ENCODE results near the gene PYGO1.
"Not testable (repeated sequence)": the region's sequence is repeated elsewhere in the genome, so short reads cannot be mapped to it uniquely, and the experiment has no call there.

The PYGO1 gene, protein sequence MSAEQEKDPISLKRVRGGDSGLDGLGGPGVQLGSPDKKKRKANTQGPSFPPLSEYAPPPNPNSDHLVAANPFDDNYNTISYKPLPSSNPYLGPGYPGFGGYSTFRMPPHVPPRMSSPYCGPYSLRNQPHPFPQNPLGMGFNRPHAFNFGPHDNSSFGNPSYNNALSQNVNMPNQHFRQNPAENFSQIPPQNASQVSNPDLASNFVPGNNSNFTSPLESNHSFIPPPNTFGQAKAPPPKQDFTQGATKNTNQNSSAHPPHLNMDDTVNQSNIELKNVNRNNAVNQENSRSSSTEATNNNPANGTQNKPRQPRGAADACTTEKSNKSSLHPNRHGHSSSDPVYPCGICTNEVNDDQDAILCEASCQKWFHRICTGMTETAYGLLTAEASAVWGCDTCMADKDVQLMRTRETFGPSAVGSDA
- total RNA-seq, result 0 to 0.14 reads per million in 2 donors

DNA sequence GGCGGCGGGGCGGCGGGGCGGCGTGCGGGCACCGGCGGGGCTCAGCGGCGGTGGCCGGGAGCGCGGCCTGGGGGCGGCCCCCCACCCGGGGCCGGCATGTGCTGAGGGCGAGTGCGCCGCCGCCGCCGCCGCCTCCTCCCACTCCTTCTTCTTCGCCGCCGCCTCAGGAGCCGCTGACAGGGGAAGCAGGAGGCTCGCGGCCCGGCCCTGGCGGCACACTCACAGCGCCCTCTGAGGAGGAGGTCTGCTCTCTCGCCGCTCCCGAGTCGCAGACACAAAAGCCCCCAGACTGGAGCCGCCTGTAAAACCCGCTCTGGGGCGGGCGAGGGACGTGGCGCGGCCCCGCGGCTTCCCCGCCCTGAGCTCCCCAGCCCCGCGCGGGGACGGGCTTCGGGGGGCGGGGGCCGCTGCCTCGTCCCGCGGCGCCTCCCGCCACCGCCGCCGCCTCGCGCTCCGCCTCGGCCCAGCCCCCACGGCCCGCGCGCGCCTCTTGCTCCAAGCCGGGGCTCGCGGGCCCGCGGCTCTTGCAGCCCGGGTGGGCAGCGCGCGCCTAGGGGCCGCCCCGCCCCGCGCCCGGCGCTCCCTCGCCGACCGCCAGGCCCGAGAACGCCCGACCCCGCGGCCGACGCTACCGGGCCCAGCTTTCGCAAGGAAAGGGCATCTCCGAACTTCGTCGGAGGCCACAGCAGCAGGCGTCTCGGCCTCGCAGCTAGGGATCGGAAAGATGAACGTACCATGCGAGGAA lies at the start of gene PYGO1:
Gene PYGO1, minus strand, starts transcription at position 276 of the 745 bp plus-strand sequence. CDS start 462 bp downstream, outside the sequence.
- DNase-seq, result no peak

DNA sequence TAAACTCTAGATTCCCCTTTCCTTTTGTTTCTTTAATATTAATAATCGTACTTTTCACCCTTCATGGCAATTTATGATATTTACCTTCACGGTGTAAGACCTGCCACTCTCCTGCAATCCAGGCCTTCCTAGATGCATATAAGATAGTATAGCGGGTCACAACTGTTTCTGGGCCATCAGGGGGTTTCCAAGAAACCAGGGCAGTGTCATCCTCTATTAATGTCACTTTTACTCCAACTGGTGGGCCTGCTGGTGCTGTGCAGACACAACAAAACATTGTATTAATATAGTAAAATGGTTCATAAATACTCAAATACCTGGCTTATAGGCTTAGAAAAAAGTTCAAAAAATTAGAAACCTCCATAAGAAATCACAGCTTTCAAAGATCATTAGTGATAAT lies 48.9 kb upstream of the PYGO1 start:
- no peak for DNase-seq

DNA sequence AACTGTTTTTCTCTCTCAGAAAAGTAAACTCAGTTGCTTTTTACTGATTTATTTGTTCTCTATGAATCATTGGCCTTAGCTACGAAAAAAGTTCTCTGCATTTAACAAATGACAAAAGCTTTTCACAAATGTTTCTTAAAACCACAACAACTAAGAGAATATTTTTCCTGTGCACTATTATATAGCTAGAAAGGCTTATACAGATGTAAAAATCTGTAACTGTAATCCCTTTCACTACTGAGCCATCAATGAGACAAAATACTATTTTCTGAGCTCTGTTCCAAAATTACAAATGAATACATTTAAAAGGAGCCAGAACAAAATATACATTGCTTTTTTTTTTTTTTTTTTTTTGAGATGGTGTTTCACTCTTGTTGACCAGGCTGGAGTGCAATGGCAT lies 45.6 kb upstream of the PYGO1 start:
- DNase-seq, result no peak

DNA sequence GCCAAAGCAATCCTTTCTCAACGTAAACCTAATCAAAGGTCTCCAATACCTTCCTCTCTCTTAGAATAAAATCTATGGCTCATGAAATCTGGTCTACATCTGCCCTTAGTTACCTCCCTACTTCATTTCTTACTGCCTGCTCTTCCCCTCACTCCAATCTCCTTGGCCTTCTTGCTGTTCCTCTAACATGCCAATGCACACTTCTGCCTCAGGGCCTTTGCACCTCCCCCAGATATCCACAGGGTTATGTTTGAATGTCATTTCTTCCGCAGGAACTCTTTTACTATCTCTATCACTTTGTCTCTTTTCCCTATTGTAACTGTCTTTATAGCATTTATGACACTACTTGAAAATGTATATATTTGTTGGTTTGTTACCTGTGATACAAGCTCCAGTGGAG lies 44.3 kb upstream of the PYGO1 start:
- DNase-seq, result no peak

DNA sequence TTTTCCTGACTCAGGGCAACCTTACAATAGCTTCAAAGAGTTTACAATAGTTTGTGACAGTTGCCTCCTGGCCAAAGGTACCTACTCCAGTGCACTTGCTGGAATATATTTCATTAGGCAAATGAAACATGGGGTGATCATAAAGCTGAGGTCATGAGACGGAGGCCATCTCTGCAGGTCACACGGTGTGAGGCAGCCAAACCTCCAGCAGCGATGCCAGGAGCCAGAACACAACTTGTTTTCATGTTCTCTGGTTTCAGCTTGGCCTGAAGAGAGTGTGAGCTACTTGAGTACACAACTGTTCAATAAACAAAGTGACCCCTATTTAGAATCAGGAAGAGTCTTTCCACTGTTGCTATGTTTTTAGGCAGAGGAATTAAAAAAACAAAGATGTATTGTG lies 42.7 kb upstream of the PYGO1 start:
- no peak for DNase-seq

DNA sequence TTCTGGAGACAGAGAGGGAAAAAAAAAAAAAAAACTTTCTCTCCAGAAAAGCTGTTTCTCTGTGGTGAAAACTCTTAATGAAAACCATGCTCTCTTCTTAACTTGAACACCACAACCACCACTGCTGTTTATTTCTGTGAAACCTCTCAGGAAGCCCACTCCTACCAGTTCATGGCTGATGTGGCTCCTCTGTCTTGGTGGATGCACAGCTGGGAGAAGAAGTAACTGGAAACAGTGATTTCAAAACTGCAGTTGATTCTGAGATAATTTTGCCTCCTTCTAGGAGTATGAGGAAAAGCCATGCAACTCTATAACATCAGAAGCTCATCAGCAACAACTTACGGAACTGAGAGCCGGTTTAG lies 40.2 kb upstream of the PYGO1 start:
- DNase-seq, result no peak

DNA sequence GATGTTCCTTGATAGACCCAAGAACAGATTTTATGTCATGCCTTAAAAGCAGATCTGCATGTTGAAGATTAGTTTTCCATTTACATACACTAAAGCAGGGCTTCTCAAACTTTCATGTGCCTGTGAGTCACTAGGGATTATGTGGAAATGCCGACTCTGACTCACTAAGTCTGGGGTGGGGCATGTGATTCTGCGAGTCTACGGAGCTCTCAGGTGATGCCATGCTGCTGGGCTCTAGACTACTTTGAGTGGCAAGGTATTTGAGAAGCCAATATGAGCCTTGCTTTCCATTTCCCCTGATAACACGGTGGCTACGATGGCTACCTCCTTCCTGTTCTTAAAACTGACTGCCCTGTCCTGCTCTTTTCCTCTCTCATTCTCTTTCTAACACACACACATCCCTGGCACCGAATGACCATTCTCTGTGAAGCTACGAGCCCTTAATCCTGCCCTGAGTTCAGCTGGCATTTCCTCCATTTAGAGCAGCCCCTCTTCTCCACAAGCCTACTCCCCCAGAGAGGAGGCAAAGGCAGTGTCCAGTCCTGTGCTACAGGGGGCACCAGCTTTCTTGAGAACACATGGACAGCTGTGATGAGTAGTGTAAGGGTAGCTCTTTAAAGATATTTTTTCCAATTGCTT lies 39.7 kb upstream of the PYGO1 start:
- no peak for DNase-seq

DNA sequence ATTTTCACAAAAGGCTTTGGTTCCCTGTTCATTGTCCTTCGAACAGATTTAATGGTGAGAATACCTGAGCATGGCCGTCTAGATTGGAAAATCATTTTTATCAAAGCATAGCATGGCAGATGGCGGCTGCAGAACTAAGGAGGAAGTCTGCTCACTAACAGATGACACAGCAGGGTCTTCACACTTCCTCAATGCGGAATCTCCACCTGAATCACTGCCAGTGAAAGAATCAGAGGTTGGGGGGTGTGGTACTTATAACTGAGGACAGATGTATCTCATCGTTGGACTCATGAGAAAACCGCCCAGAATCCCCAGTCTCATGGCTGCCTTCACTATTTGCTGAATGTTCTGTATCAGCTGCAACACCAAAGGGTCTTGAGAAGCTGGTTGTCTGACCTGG lies 31.6 kb upstream of the PYGO1 start:
- DNase-seq, result no peak

DNA sequence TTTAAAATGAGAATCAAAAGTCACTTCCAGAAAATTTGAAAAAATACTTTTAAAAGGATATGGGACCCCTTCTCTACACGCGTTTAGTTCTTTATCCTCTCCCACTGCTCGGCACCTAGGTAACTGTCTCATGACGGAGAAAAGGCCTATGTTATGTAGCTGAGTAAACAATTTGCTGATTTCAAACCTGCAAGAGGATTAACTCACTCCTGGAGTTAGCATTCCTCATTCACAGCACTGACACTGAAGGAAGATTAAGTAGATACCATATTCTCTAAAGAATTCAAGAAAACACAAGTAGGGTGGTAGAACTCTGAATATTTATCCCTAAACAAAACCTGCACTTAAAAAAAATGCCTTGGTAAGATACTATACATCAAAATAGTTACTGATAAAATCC lies 30.2 kb upstream of the PYGO1 start:
- no peak for DNase-seq

DNA sequence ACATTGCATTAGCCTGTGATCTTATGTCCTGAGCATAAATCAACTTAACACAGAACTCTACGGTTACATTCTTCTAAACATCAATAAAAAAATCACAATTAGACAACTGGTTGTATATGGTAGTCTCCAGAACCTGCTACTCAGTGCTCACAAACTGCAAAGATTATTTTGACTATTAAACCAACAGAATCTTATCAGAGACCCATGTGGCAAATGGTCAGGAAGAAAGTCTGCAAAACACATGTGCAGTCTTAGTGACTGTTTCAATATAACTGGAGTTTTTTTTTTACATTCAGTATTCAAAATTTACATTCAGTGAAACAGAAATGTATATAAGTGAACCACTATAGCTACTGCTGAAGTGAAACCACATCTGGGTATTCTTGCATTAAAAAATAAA lies 27.3 kb upstream of the PYGO1 start:
- no peak for DNase-seq

DNA sequence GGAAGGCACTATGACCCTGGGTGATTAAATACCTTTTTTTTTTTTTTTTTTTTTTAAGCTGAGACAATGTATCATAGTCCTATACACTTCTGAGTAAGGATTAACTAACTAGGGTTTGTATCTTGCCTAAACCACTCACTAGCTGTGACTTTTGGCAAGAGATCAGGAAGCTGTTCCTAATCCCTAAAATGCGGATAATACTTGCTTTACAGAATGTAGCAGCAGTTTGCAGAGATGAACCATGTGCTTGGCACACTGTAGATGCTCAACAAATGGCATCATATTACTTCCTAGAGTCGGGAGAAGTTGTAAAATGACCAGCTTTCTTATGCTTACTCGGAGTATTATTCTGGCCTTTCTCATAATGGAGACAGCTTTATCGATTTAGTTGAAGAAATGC lies 25.6 kb upstream of the PYGO1 start:
- DNase-seq, result no peak

DNA sequence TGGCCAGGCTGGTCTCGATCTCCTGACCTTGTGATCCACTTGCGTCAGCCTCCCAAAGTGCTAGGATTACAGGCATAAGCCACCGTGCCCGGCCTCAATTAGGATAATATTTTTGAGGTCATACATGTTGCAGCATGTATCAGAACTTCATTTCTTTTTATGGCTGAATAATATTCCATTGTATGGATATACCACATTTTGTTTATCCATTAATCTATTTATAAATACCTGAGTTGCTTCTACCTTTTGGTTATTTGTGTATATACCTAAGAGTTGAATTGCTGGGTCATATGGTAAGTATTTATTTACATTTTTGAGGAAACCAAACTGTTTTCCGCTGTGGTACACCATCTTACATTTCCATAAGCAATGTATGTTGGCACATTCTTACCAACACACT lies 18.1 kb upstream of the PYGO1 start:
- no peak for DNase-seq

DNA sequence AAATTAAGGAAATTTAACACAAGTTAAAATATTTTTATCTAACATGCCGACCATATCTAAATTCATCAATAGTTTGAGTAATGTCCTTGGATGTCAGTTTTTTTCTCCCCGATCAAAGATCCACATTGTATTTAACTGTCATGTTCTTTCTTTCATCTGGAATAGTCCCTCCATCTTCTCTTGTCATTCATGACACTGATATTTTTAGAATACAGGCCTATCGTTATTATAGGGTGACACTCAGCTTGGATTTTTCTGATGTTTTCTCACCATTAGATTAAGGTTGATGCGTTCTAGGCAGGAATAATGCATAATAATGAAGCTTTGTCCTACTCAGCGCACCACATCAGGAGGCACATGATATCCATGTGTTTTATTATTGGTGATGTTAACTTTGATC lies 13.2 kb upstream of the PYGO1 start:
- no peak for DNase-seq

DNA sequence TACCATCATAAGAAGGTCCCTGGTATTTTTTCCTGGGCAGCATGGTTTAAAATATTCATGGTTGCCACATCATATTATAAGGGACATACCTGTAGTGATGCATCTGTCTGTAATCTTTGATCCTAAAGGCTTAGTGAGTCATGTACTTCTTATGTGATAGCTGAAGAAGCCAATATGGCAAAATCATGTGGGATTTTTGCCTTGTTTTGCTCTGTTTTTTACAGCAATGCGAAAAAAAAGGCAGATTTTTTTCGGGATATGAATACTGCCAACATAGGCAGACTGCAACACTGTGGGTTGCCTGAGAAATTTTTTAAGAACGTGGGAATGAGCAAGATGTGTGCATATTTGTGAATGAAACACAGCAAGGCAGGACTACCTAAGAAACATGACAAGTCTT lies 11.3 kb upstream of the PYGO1 start:
- DNase-seq, result no peak

DNA sequence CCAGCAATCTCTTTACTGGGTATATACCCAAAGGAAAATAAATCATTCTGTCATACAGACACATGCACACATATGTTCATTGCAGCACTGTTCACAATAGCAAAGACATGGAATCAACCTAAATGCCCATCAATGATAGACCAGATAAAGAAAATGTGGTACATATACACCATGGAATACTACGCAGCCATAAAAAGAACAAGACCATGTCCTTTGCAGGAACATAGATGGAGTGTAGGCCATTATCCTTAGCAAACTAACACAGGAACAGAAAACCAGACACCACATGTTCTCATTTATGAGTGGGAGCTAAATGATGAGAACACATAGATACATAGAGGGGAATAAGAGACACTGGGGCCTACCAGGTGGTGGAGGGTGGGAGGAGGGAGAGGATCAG lies 4.9 kb upstream of the PYGO1 start:
- not testable (repeated sequence) for DNase-seq

DNA sequence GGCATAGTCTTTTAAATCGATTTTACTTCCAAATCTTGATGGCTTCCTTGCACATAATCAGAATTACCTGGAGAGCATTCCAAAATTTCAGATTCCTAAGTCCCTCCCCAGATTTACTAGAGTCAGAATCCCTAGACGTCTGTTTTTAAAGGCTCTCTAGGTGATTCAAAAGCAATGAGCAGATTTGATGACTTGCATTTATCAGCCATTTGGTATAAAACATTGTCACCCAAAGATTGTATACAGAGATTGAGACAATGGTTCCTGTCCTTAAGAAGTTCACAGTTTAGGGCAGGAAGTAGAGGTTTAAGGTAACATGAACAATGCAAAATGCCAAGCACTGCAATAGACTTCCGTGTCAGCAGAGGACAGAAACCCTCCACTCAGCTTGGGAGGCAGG lies 2.6 kb upstream of the PYGO1 start:
- DNase-seq, result no peak

DNA sequence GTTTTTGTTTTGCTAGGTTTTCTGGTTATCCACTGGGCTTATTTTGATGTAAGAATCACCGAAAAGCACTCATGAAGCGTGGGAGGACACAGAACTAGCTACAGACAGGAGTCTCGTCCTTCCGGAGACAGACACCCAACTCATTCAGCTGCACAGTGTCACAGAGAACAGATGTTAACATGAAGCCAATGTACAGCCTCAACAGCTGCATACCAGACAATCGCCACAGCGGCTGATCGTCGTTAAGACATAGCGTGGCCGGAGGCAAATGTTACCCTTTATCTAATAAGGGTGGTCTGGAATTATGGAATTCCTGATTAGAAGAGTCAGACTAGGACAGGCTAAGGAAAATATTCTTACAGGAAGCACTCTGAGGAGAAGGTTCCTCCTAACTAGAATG lies 1.1 kb upstream of the PYGO1 start:
- no peak for DNase-seq

DNA sequence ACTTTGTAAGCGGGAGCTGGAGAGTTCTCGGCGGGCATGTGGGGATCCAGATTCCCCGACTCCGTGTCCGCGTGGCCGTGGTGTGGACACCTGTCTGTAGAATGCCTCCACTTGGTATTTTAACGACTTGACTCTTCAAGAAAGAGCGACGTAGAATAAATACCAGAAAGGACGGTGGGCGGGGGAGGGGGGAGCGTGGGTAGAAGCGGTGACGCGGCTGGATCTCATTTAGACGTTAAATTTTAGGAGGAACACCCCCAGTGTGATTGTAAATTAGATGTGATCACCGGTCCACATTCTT lies 620 bp upstream of the PYGO1 start:
- no peak for DNase-seq

DNA sequence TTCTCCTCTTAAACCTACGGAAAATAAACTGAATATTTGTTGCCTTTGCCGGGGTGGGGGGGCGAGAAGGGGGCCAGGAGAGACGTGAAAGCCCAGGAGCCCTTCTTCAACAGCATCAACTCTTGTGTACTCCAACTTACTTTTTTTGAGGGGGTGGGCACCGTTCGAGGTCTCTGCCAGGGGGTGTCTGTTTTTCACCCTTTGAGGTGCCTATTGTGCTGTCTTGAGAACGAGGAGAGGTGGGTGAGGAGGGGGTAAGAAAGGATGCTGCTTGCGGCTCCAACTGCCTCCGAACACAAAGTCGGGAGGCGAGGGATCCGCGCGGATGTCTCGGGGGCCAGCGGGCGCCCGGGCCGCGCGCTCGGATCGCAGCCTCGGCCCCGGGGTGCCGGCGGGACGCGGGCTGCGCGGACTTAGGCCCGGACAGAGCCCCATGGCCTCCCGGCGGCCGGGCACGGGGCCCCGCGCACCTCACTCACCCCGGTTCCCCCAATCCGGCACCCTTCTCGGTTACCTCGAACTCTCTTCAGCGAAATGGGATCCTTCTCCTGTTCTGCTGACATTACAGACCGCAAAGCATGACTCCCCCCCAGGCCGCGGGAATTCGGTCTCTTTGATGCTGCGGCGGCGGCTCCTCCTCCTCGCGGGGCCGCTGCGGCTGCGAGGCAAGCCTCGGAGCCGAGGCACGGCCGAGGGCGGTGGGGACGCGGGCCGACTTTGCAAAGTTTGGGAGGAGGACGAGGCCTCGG lies 650 bp downstream of the PYGO1 start:
- no peak for DNase-seq

DNA sequence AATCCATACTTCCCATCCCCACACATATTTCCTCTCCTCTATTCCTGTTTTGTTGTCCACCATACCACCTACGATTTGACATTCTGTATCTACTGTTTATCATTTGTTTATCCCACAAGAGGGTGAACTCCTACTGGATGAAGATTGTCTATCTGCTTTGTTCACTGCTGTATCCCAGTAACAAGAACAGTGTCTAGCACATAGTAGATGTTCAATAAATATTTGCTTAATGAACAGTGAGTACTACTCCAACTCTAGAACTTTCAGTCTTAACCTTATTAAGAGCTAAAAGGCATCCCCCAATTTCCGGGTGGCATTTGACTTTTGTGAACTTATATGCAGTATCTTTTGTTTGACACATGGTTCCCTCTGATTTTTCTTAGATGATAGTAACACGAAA lies 1.3 kb downstream of the PYGO1 start:
- DNase-seq, result no peak

DNA sequence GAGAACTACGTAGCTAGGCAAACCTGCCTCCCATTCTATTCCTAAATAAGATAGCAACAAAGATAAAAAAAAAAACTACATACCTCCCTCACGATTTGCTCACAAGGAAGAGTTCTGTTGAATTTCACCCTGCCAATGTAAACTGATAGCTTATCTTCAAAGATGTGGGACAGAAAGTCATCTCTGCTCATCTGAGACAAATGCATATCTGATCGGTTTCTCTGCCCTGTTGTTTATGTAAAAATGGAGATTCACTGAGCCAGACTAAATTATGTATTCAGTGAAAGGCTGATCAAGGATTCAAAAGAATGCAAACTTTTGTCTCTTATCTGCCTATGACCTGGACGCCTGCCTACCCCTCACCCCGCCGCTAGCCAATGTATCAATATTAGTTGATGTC lies 11.2 kb downstream of the PYGO1 start:
- no peak for DNase-seq

DNA sequence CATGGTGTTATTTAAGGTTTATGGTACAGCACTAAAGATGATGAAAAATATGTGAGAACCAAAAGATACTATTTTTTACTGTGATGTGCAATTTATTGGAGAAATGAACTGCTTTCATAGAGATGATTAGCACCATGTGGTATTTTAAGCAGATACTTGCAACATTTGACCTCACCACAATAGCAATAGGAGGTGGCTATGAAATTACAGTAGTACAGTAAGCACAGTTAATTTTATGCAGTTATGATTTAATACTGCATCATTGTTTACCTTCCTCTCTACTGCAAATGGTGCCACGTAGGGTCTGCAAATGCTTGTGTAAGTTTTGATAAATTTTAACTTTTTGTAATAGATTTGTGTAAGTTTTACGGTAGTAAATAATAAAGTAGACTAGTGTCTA lies 14.0 kb downstream of the PYGO1 start:
- DNase-seq, result no peak

DNA sequence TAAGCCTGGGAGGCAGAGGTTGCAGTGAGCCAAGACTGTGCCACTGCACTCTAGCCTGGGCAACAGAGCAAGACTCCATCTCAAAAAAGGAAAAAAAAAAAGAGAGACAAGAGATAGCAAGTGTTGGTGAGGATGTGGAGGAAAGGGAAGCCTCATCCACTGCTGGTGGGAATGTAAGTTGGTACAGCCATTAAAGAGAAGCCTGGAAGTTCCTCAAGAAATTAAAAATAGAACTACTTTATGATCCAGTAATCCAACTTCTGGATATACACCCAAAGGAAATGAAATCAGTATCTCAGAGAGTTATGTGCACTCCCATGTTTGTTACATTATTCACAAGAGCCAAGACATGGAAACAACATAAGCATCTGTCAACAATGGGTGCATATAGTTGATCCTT lies 14.9 kb downstream of the PYGO1 start:
- DNase-seq, result no peak
